Measurements from ENCODE around the gene SPATC1L.

Gene SPATC1L

GRCh38 chr21:46128106-46128932 lies 55.9 kb downstream of the SPATC1L start:
- TF ChIP-seq, protein P1, sequence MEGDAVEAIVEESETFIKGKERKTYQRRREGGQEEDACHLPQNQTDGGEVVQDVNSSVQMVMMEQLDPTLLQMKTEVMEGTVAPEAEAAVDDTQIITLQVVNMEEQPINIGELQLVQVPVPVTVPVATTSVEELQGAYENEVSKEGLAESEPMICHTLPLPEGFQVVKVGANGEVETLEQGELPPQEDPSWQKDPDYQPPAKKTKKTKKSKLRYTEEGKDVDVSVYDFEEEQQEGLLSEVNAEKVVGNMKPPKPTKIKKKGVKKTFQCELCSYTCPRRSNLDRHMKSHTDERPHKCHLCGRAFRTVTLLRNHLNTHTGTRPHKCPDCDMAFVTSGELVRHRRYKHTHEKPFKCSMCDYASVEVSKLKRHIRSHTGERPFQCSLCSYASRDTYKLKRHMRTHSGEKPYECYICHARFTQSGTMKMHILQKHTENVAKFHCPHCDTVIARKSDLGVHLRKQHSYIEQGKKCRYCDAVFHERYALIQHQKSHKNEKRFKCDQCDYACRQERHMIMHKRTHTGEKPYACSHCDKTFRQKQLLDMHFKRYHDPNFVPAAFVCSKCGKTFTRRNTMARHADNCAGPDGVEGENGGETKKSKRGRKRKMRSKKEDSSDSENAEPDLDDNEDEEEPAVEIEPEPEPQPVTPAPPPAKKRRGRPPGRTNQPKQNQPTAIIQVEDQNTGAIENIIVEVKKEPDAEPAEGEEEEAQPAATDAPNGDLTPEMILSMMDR (IDR thresholded peaks at IDR 0.05; ENCODE audit: low read depth, low read length) = no peak
- DNase-seq (ENCODE audit: low read depth) = no peak
- H3K4me3 ChIP-seq (ENCODE audit: low read depth, low read length) = no peak overlapping the region

GRCh38 chr21:46127239-46128105 lies 56.8 kb downstream of the SPATC1L start:
- TF ChIP-seq, protein P1 (IDR thresholded peaks at IDR 0.05; ENCODE audit: low read depth, low read length) = no peak
- TF ChIP-seq MYC (IDR thresholded peaks at IDR 0.05; ENCODE audit: low read depth, low read length) = no peak
- no peak for TF ChIP-seq POLR2A (IDR thresholded peaks at IDR 0.05; ENCODE audit: extremely low read depth, insufficient read length)
- TF ChIP-seq, protein P2, sequence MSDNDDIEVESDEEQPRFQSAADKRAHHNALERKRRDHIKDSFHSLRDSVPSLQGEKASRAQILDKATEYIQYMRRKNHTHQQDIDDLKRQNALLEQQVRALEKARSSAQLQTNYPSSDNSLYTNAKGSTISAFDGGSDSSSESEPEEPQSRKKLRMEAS (IDR thresholded peaks at IDR 0.05; ENCODE audit: low read depth, low read length) = no peak
- peak; percentile 25 for DNase-seq (ENCODE audit: low read depth)
- no peak overlapping the region for H3K4me3 ChIP-seq (ENCODE audit: low read depth, low read length)

DNA sequence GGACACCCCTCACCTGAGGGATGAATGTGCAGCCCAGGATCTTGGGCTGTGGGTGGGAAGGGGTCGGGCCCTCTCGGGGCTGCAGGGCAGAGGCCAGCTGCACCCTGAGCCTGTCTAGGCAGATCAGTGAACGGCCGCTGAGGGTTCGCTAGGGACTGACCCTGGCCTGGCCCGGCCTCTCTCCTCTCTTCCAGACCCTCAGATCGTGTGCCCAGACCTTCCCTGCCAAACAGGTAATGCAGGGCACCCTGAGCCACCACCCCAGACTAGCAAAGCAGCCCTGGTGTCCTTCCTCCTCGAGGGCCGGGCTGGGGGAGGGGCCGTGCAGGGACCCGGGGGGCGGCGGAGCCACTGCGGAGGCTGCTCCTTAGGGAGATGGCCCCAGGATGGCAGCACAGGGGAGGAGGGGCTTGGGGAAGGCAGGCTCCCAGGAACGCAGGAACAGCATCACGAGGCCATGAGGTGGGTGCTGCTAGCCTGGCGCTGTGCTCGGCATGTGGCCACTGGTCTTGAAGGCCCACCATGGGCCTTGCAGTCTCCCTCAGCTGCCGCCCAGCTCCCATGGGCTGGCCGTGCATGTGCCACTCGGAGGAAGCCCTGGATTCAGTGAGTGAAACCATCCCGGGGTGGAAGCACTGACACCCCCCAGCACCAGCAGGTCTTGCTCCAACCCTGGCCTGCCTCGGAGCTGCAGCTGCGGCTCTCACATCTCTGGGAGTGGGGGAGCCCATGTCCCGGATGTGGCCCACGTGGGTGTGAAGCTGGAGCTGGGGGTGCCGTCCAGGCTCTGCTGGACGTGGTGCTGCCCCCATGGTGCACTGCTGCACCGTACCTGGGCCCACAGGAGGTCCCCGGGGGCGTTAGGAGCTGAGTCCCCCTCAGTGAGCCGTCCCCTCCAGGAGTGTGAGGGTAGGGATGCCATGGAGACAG lies 57.7 kb downstream of the SPATC1L start:
- TF ChIP-seq POLR2A (IDR thresholded peaks at IDR 0.05; ENCODE audit: extremely low read depth, insufficient read length) = no peak
- TF ChIP-seq MYC (IDR thresholded peaks at IDR 0.05; ENCODE audit: low read depth, low read length) = no peak
- TF ChIP-seq, protein P2 (IDR thresholded peaks at IDR 0.05; ENCODE audit: low read depth, low read length) = no peak
- TF ChIP-seq, protein P1 (IDR thresholded peaks at IDR 0.05; ENCODE audit: low read depth, low read length) = no peak
- no peak overlapping the region for H3K4me3 ChIP-seq (ENCODE audit: low read depth, low read length)
- no peak for DNase-seq (ENCODE audit: low read depth)

DNA sequence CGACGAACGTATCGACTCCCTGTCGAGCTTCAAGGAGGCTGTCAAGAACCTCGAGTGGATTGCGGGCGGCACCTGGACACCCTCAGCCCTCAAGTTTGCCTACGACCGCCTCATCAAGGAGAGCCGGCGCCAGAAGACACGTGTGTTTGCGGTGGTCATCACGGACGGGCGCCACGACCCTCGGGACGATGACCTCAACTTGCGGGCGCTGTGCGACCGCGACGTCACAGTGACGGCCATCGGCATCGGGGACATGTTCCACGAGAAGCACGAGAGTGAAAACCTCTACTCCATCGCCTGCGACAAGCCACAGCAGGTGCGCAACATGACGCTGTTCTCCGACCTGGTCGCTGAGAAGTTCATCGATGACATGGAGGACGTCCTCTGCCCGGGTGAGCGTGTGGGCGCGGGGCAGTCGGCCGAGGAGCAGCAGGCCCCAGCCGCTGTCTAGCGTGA lies 58.4 kb downstream of the SPATC1L start:
- TF ChIP-seq MYC (IDR thresholded peaks at IDR 0.05; ENCODE audit: low read depth, low read length) (no peak), POLR2A (IDR thresholded peaks at IDR 0.05; ENCODE audit: extremely low read depth, insufficient read length) (no peak)
- TF ChIP-seq, protein P2 (IDR thresholded peaks at IDR 0.05; ENCODE audit: low read depth, low read length) = no peak
- TF ChIP-seq, protein P1 (IDR thresholded peaks at IDR 0.05; ENCODE audit: low read depth, low read length) = no peak
- H3K4me3 ChIP-seq (ENCODE audit: low read depth, low read length) = no peak overlapping the region
- DNase-seq (ENCODE audit: low read depth) = no peak

Measured in NB4 (cell line).